GM23338 (cell line): Measurements from ENCODE around the gene ZFR2.

ENCODE experiments used
- EZH2 ChIP-seq: fragments of 200-600 bp; sonication (generic); IDR thresholded peaks from one replicate; pipeline ENCODE4 v1.8.0; 2017; ENCODE audit warnings: antibody characterized with exemption, mild to moderate bottlenecking, low read depth; ENCODE audit not compliant: unreplicated experiment
- EZH2phosphoT487 ChIP-seq: fragments of 200-600 bp; sonication (generic); IDR thresholded peaks from one replicate; pipeline ENCODE4 v1.8.1; 2018; ENCODE audit warnings: antibody characterized with exemption; ENCODE audit not compliant: unreplicated experiment
- TF ChIP-seq, protein P1 (sequence below), 2 experiments: fragments of 200-600 bp in 1 of 2; sonication (generic) in 1 of 2; conservative IDR thresholded peaks; 2 replicates each; pipeline versions ENCODE4 v1.5.1 to v1.6.1; 2016 to 2017; ENCODE audit warnings: antibody characterized with exemption in 2 of 2, low read depth in 2 of 2, mild to moderate bottlenecking in 2 of 2, moderate library complexity in 1 of 2

GRCh38 chr19:3893509-3894179, 24.8 kb upstream of the ZFR2 start:
- TF ChIP-seq EZH2 (no peak), EZH2phosphoT487 (no peak)
- TF ChIP-seq, protein P1, sequence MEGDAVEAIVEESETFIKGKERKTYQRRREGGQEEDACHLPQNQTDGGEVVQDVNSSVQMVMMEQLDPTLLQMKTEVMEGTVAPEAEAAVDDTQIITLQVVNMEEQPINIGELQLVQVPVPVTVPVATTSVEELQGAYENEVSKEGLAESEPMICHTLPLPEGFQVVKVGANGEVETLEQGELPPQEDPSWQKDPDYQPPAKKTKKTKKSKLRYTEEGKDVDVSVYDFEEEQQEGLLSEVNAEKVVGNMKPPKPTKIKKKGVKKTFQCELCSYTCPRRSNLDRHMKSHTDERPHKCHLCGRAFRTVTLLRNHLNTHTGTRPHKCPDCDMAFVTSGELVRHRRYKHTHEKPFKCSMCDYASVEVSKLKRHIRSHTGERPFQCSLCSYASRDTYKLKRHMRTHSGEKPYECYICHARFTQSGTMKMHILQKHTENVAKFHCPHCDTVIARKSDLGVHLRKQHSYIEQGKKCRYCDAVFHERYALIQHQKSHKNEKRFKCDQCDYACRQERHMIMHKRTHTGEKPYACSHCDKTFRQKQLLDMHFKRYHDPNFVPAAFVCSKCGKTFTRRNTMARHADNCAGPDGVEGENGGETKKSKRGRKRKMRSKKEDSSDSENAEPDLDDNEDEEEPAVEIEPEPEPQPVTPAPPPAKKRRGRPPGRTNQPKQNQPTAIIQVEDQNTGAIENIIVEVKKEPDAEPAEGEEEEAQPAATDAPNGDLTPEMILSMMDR (conservative IDR thresholded peaks at IDR 0.05; ENCODE audit: low read depth in 2 of 2) = no peak
